HG03095 (cell line): ENCODE data around the gene SLC38A6.
A peak's percentile ranks its signal among the peaks of the same experiment; 100 is the strongest.
"Not testable (repeated sequence)": the region's sequence is repeated elsewhere in the genome, so short reads cannot be mapped to it uniquely, and the experiment has no call there.

Experiments used
- ATAC-seq: cut with Tn5 transposase; IDR thresholded peaks from one replicate; pipeline ENCODE4 v1.9.1; 2021; ENCODE audit warnings: moderate library complexity; ENCODE audit not compliant: unreplicated experiment

Gene SLC38A6

DNA sequence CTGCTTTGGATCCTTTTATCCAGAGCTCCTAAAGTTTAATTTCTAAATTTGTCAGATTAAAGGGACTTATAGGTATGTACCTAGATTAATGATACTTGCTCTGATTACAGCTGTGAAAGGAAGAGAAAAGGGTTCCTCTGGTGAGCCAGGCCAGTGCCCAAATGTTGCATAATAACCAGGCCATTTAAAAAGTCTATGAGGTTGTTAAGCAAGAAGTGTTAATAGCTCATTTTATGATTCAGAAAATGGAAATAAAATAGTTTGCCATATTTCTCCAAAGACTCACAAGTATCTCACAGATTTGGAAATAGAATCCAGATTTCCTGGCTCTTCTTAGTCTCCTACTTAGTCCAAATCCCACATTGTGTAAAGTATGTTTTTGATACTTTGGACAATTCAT lies 67.6 kb downstream of the SLC38A6 start:
- ATAC-seq, result no peak

DNA sequence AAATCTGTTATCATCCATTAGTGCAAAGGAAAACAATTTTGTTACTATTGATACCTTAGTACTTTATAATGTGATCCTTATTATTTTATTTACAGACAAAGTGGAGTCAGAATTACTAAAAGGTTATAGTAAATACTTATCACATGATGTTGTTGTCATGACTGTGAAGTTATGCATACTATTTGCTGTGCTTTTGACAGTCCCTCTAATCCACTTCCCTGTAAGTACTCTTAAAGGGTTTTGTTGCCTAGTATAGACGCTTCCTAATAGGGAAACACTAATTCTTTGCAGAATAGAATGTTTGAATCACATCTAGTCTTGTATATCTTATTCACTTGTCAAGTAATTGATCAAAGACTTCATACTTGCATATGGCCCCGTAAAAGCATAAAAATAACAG lies 69.4 kb downstream of the SLC38A6 start:
- no peak for ATAC-seq

- no peak for ATAC-seq
Observed at GRCh38 chr14:61051051-61051450, 70.0 kb downstream of the SLC38A6 start.

- no peak for ATAC-seq
Observed at GRCh38 chr14:61051621-61052020, 70.6 kb downstream of the SLC38A6 start.

DNA sequence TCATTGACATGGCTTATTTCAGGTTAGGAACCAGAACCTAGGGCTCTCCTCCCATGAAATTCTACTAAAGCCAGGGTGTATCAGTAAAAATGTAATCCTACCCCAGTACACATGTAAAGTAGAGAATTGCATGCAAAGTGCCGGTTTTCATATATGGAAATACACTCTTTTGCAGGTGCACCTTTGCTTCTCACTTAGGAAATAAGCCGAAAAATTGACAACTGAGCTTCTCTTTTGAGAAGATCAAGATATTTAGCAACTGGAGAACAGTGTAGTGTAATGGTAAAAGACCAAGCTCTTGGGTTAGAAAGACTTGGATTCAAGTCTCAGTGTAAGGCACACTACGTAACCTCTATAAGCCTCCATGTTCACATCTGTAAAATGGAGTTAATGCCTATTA lies 82.4 kb downstream of the SLC38A6 start:
- no peak for ATAC-seq

- no peak for ATAC-seq
Observed at GRCh38 chr14:61064210-61064609, 83.2 kb downstream of the SLC38A6 start.

GRCh38 chr14:61064856-61065255 lies 83.8 kb downstream of the SLC38A6 start:
- no peak for ATAC-seq

DNA sequence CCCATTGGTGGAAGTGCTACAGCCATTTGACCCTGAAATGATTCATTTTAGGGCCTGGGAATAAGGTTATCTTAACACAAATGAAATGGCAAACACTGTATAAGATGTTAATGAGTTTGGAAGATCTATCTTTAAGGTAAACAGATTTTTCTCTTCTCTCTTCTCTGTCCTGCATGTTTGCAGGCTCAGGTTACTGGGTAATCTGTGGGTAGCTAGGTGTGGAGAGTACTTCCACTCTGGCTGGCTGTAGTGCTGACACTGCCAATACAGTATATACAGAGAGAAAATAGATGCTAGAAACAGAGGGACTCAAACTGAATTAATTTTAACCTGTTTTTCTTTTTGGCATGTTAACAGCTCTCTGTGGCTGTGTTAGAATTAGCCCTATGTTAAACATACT lies 84.6 kb downstream of the SLC38A6 start:
- no peak for ATAC-seq

GRCh38 chr14:61072442-61072841 lies 91.4 kb downstream of the SLC38A6 start:
- not testable (repeated sequence) for ATAC-seq

DNA sequence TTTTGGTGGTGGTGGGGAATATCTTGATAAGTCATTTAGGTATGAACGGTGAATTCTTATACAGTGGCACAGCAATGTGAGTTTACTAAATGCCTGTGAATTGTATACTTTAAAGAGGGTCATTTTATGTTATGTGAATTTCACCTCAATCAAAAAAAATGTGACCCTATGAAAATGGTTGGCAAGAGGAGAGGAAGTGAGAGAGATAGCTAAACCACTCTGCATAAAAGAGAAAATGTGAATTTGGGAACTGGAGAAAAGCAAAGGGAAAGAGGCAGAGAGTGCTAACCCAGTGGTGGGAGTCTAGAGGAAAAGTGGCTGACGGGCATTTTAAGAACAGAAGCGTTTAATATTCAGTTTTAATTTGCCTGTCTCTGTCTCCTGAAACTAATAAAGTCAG lies 93.8 kb downstream of the SLC38A6 start:
- ATAC-seq, result no peak

- no peak for ATAC-seq
Observed at GRCh38 chr14:61076556-61076955, 95.5 kb downstream of the SLC38A6 start.

DNA sequence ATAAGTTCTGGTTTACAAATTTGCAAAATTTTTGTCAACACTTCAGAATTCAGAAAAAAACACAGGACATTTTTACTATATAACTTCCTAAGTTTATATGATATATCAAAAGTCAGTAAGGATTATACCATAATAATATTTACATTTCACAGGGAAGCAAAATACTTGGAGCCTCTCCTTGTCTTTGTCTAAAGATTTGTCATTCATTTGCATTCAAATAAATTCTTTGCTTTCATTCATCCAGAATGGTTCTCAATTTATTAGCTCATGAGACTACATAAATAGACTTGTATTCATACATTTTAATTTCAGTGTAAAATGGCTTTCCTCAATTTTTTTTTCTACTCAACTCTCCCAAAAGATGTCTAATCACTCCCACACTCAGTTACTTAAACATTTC lies 96.4 kb downstream of the SLC38A6 start:
- no peak for ATAC-seq

GRCh38 chr14:61077951-61078720 lies 97.1 kb downstream of the SLC38A6 start:
- ATAC-seq, result no peak

DNA sequence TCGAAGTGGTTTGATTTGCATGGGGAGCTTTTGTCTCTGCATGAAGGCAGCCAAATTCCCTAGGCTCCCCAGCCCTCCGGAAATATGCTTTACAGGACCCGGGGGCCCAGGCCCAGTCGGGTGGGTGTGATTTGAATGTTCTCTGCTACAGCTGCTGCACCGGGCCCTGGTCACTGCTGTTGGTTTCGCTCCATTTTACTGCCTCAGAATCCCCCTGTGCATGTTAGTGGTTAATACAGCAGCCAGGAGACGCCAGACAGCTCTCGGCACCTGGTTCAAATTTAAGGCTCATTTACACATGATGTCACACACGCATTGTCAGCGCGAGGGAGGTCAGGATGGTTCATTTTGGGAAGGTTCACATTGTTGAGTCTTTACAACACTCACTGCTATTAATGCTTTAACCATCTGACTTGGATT lies 99.6 kb downstream of the SLC38A6 start:
- peak; percentile 92 for ATAC-seq

- ATAC-seq, result no peak
Observed at GRCh38 chr14:61088081-61088480, 107.0 kb downstream of the SLC38A6 start.

GRCh38 chr14:61089126-61089750 lies 108.2 kb downstream of the SLC38A6 start:
- no peak for ATAC-seq

- peak; percentile 87 for ATAC-seq
Observed at GRCh38 chr14:61090432-61091216, 109.6 kb downstream of the SLC38A6 start.

DNA sequence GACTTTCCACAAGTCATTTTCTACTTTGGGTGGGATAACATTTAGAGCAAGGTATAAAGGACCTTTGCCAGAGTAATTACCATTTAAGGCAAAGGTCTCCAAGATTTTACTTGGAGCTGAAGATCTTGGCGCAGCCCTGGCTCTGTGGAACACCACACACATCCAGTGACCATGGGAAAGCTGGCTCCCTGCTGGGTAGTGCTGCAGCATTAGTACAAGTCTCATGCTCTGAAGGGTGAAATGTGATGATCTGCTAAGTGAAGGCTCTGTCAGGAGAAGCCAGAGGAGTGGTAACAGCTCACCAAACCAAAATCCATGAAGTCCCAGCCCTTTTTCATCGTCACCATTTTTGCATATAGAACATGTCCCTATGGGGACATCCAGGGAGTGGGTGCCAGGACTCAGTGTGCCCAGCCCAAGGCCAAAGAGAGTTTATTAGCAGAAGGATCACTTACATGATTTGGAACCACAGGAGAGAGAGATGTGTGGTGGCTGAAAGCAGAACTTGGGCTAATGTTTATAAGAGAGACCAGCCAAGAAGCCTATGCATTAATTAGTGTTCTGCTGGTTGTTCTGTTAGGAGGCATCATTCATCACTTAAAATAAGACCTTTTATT lies 110.7 kb downstream of the SLC38A6 start:
- no peak for ATAC-seq

DNA sequence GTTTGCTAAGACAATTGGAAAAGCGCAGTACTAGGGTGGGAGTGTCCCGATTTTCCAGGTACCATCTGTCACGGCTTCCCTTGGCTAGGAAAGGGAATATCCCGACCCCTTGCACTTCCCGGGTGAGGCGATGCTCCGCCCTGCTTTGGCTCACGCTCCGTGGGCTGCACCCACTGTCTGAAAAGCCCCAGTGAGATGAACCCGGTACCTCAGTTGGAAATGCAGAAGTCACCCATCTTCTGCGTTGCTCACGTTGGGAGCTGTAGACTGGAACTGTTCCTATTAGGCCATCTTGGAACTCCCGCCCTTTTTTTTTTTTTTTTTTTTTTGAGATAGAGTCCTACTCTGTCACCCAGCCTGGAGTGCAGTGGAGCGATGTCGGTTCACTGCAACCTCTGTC lies 117.1 kb downstream of the SLC38A6 start:
- not testable (repeated sequence) for ATAC-seq

- ATAC-seq, result no peak
Observed at GRCh38 chr14:61098721-61099120, 117.7 kb downstream of the SLC38A6 start.

DNA sequence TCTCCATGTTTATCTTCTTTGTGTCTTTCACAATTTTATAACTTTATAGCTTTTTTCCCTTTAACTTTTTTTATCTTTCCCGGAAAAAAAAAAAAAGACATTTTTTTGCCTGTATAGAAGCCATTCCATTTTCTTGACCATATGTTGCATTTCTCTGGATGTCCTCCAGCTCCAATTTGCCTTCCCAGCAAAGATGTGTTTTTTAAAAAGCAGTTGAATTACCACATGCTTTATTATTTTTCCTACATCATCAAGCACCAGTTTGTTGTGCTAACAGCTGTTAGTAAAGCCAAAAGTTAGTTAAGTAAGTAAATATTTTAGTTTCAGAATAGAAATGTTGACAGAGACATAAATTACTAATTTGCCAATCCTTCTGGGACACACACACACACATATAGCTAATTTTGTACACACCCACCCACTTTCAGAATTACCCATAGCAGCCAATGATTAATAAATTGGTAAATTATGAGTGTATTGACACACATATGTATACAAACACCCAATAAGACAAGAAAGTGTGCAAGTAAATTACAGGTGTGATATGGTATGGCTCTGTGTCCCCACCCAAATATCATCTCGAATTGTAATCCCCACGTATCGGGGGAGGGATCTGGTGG lies 118.3 kb downstream of the SLC38A6 start:
- no peak for ATAC-seq
